Cardiac fibroblast (primary cell): ENCODE results near the gene WDR4.

ENCODE experiments used
- DNase-seq, 2 donors: peaks; one replicate each; pipeline versions ENCODE4 v3.0.0 to v3.0.0-alpha.2; 2010; ENCODE audit warnings: low read depth in 2 of 2
- H3K4me3 ChIP-seq, 2 donors: replicated peaks in 1 of 2; 1 replicate in 1 of 2; 2 replicates in 1 of 2; pipeline ENCODE4 v1.5.1; 2011; ENCODE audit warnings: low read depth in 2 of 2, low read length in 2 of 2, mild to moderate bottlenecking in 2 of 2, moderate library complexity in 1 of 2
- CTCF ChIP-seq: IDR thresholded peaks from one replicate; pipeline ENCODE4 v1.5.1; 2011; ENCODE audit warnings: low read depth, mild to moderate bottlenecking, low read length, inconsistent platforms

WDR4 gene

GRCh38 chr21:42830456-42831455, 48.6 kb downstream of the WDR4 start:
- peak; percentile 12 for TF ChIP-seq CTCF
- DNase-seq, result no peak
- no peak overlapping the region for H3K4me3 ChIP-seq

- no peak for DNase-seq
- no peak for TF ChIP-seq CTCF
- H3K4me3 ChIP-seq, result no peak overlapping the region
Observed at GRCh38 chr21:42829954-42830353, 49.4 kb downstream of the WDR4 start.

- no peak for TF ChIP-seq CTCF
- no peak overlapping the region for H3K4me3 ChIP-seq
- no peak for DNase-seq
Observed at GRCh38 chr21:42829417-42829816, 49.9 kb downstream of the WDR4 start.

- DNase-seq, result no peak
- no peak for TF ChIP-seq CTCF
- H3K4me3 ChIP-seq, result no peak overlapping the region
Observed at GRCh38 chr21:42827588-42827987, 51.8 kb downstream of the WDR4 start.

GRCh38 chr21:42820616-42821465, 58.5 kb downstream of the WDR4 start:
- DNase-seq, result no peak
- TF ChIP-seq CTCF, result no peak
- H3K4me3 ChIP-seq, result no peak overlapping the region

- TF ChIP-seq CTCF, result no peak
- DNase-seq, result no peak
- H3K4me3 ChIP-seq, result no peak overlapping the region
Observed at GRCh38 chr21:42819861-42820615, 59.3 kb downstream of the WDR4 start.
